Hematopoietic multipotent progenitor cell treated with erythropoietin and hydrocortisone succinate and interleukin-3 and kit ligand, for 4 days (in vitro differentiated cells): ENCODE results near the gene OR4Q3.
"Not testable (repeated sequence)": the region's sequence is repeated elsewhere in the genome, so short reads cannot be mapped to it uniquely, and the experiment has no call there.

Experiments used
- DNase-seq: peaks from one replicate; pipeline ENCODE4 v3.0.0-alpha.2; 2015

Gene OR4Q3

GRCh38 chr14:19743256-19743655, at the start of gene OR4Q3:
Gene OR4Q3 (plus strand): TSS chr14:19743571.
- DNase-seq = no peak

- no peak for DNase-seq
Observed at GRCh38 chr14:19729359-19729758, 14.0 kb upstream of the OR4Q3 start.

GRCh38 chr14:19729763-19730162, 13.6 kb upstream of the OR4Q3 start:
- DNase-seq = no peak

- not testable (repeated sequence) for DNase-seq
Observed at GRCh38 chr14:19733893-19734292, 9.5 kb upstream of the OR4Q3 start.

GRCh38 chr14:19752316-19752715, 8.9 kb downstream of the OR4Q3 start:
- DNase-seq = not testable (repeated sequence)

GRCh38 chr14:19754172-19754571, 10.8 kb downstream of the OR4Q3 start:
- DNase-seq = no peak

- DNase-seq = not testable (repeated sequence)
Observed at GRCh38 chr14:19771491-19771890, 28.1 kb downstream of the OR4Q3 start.

GRCh38 chr14:19771895-19772430, 28.6 kb downstream of the OR4Q3 start:
- DNase-seq = no peak

GRCh38 chr14:19772454-19772853, 29.1 kb downstream of the OR4Q3 start:
- DNase-seq = not testable (repeated sequence)

GRCh38 chr14:19773204-19773603, 29.8 kb downstream of the OR4Q3 start, which contains the start of gene OR4M1:
Gene OR4M1 (plus strand): TSS chr14:19773504. CDS start chr14:19780323, 6,819 bp downstream.
- not testable (repeated sequence) for DNase-seq

GRCh38 chr14:19775587-19775986, 32.2 kb downstream of the OR4Q3 start:
- no peak for DNase-seq

GRCh38 chr14:19785848-19786247, 42.5 kb downstream of the OR4Q3 start:
- not testable (repeated sequence) for DNase-seq

- DNase-seq = not testable (repeated sequence)
Observed at GRCh38 chr14:19787318-19787717, 43.9 kb downstream of the OR4Q3 start.

GRCh38 chr14:19788150-19788549, 44.8 kb downstream of the OR4Q3 start:
- DNase-seq = not testable (repeated sequence)

GRCh38 chr14:19796520-19797108, 53.2 kb downstream of the OR4Q3 start:
- not testable (repeated sequence) for DNase-seq
